Measurements from ENCODE around the gene RPTOR.

Gene RPTOR

GRCh38 chr17:80860101-80860671 lies 315.5 kb downstream of the RPTOR start:
- no peak for TF ChIP-seq GABPA (IDR thresholded peaks at IDR 0.05; ENCODE audit: low read depth)
- Histone ChIP-seq H3K27ac (replicated peaks) (no peak overlapping the region), H3K4me3 (replicated peaks; ENCODE audit: insufficient read depth, low read length) (no peak overlapping the region), H3K27me3 (ENCODE audit: insufficient read depth, poor library complexity, severe bottlenecking) (no peaks in the 10 kb centered on the region)
- DNase-seq (ENCODE audit: low read depth in 1 of 2, low spot score in 1 of 2): no peak

DNA sequence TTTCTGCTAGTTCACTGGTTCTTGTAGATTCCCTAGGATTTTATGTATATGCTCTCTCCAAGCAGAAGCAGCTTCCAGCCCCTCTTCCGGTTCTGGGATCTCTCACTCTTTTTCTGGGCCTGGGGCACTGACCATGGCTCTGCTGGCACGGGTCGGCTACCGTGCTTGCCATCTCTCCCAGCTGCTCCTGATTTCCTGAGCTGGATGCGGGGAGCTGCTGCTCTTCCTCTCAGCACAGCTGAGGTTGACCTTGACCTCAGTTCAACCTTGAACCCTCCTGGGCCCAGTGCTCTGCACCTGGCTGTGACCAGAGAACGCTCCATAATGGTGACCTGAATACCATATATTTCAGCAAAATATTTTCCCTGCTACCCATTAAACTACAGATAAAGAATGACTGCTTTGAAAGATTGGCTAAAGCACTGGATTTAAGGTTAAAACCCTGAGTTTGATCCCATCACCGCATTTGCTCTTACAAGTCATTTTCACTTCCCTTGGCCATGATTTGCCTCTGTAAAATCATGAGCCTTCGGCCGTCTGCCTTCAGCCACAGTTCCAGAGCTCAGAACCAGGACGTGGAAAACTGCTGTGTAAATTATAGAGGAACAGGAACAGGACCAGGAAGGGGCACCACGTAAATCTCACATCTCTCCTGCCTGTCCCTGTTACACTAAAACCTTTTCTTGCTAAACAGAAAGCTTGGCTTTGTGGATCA lies 316.2 kb downstream of the RPTOR start:
- H3K27ac ChIP-seq (replicated peaks): no peak overlapping the region

GRCh38 chr17:80861418-80861815 lies 316.8 kb downstream of the RPTOR start:
- TF ChIP-seq GABPA (IDR thresholded peaks at IDR 0.05; ENCODE audit: low read depth) (no peak), SPI1 (IDR thresholded peaks at IDR 0.05; ENCODE audit: borderline replicate concordance, low read depth) (no peak), CTCF (IDR thresholded peaks at IDR 0.05; ENCODE audit: insufficient read depth, low read length) (no peak), POLR2AphosphoS5 (IDR thresholded peaks at IDR 0.05; ENCODE audit: low read depth) (no peak), REST (IDR thresholded peaks at IDR 0.05; ENCODE audit: insufficient replicate concordance, low read depth) (no peak)
- DNase-seq (ENCODE audit: low read depth in 1 of 2, low spot score in 1 of 2): no peak
- no peak overlapping the region for H3K4me3 ChIP-seq (replicated peaks; ENCODE audit: insufficient read depth, low read length)
- no peak overlapping the region for H3K27ac ChIP-seq (replicated peaks)
- H3K27me3 ChIP-seq (ENCODE audit: insufficient read depth, poor library complexity, severe bottlenecking): no peaks in the 10 kb centered on the region

More for the DNA sequence above, 316.2 kb downstream of the RPTOR start:
- TF ChIP-seq GABPA (IDR thresholded peaks at IDR 0.05; ENCODE audit: low read depth) (no peak), CTCF (IDR thresholded peaks at IDR 0.05; ENCODE audit: insufficient read depth, low read length) (no peak), REST (IDR thresholded peaks at IDR 0.05; ENCODE audit: insufficient replicate concordance, low read depth) (no peak), POLR2AphosphoS5 (IDR thresholded peaks at IDR 0.05; ENCODE audit: low read depth) (no peak), SPI1 (IDR thresholded peaks at IDR 0.05; ENCODE audit: borderline replicate concordance, low read depth) (no peak)
- Histone ChIP-seq H3K27me3 (ENCODE audit: insufficient read depth, poor library complexity, severe bottlenecking) (no peaks in the 10 kb centered on the region), H3K4me3 (replicated peaks; ENCODE audit: insufficient read depth, low read length) (no peak overlapping the region)
- DNase-seq (ENCODE audit: low read depth in 1 of 2, low spot score in 1 of 2): no peak

GRCh38 chr17:80861892-80862291 lies 317.3 kb downstream of the RPTOR start:
- no peak for DNase-seq (ENCODE audit: low read depth in 1 of 2, low spot score in 1 of 2)
- H3K27ac ChIP-seq (replicated peaks): no peak overlapping the region
- no peaks in the 10 kb centered on the region for H3K27me3 ChIP-seq (ENCODE audit: insufficient read depth, poor library complexity, severe bottlenecking)
- TF ChIP-seq SPI1 (IDR thresholded peaks at IDR 0.05; ENCODE audit: borderline replicate concordance, low read depth) (no peak), CTCF (IDR thresholded peaks at IDR 0.05; ENCODE audit: insufficient read depth, low read length) (no peak), POLR2AphosphoS5 (IDR thresholded peaks at IDR 0.05; ENCODE audit: low read depth) (no peak), REST (IDR thresholded peaks at IDR 0.05; ENCODE audit: insufficient replicate concordance, low read depth) (no peak), GABPA (IDR thresholded peaks at IDR 0.05; ENCODE audit: low read depth) (no peak)
- H3K4me3 ChIP-seq (replicated peaks; ENCODE audit: insufficient read depth, low read length): no peak overlapping the region
